ENCODE data around the gene ZNRF4. TPM values are rescaled to one million over a fixed set of nuclear protein-coding genes. Genes with fewer than 3 reads are reported as not detected.

Gene ZNRF4
- total RNA-seq, 4 donors from 2014 or later, result not detected

GRCh38 chr19:5472286-5472685 is 17.1 kb downstream of the ZNRF4 start:
- DNase-seq (ENCODE audit: low spot score in 2 of 2), result no peak
- TF ChIP-seq EP300 (IDR thresholded peaks at IDR 0.05), result no peak
- TF ChIP-seq, protein P1, sequence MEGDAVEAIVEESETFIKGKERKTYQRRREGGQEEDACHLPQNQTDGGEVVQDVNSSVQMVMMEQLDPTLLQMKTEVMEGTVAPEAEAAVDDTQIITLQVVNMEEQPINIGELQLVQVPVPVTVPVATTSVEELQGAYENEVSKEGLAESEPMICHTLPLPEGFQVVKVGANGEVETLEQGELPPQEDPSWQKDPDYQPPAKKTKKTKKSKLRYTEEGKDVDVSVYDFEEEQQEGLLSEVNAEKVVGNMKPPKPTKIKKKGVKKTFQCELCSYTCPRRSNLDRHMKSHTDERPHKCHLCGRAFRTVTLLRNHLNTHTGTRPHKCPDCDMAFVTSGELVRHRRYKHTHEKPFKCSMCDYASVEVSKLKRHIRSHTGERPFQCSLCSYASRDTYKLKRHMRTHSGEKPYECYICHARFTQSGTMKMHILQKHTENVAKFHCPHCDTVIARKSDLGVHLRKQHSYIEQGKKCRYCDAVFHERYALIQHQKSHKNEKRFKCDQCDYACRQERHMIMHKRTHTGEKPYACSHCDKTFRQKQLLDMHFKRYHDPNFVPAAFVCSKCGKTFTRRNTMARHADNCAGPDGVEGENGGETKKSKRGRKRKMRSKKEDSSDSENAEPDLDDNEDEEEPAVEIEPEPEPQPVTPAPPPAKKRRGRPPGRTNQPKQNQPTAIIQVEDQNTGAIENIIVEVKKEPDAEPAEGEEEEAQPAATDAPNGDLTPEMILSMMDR (IDR thresholded peaks at IDR 0.05), result no peak
- TF ChIP-seq POLR2A (IDR thresholded peaks at IDR 0.05), result no peak
- Histone ChIP-seq H3K27ac (no peak overlapping the region), H3K27me3 (peaks cover 0 to 5% of the 10 kb centered on the region in 2 donors), H3K36me3 (no peaks in the 10 kb centered on the region), H3K4me1 (no peaks in the 10 kb centered on the region), H3K9me3 (no peaks in the 10 kb centered on the region), H3K4me3 (no peak overlapping the region)
- 75 to 79% methylated on average over 16 of the region's 16 CpGs for WGBS, 2 donors

- TF ChIP-seq, protein P1 (IDR thresholded peaks at IDR 0.05), result no peak
- TF ChIP-seq POLR2A (IDR thresholded peaks at IDR 0.05) (no peak), EP300 (IDR thresholded peaks at IDR 0.05) (no peak)
- Histone ChIP-seq H3K36me3 (no peaks in the 10 kb centered on the region), H3K4me1 (no peaks in the 10 kb centered on the region), H3K9me3 (no peaks in the 10 kb centered on the region), H3K4me3 (no peak overlapping the region), H3K27ac (no peak overlapping the region), H3K27me3 (peaks cover 0 to 18% of the 10 kb centered on the region in 2 donors)
- no peak for DNase-seq (ENCODE audit: low spot score in 2 of 2)
- WGBS, 2 donors, result 86 to 93% methylated on average over 5 of the region's 5 CpGs
Measured at GRCh38 chr19:5473646-5474045, 18.4 kb downstream of the ZNRF4 start.

DNA sequence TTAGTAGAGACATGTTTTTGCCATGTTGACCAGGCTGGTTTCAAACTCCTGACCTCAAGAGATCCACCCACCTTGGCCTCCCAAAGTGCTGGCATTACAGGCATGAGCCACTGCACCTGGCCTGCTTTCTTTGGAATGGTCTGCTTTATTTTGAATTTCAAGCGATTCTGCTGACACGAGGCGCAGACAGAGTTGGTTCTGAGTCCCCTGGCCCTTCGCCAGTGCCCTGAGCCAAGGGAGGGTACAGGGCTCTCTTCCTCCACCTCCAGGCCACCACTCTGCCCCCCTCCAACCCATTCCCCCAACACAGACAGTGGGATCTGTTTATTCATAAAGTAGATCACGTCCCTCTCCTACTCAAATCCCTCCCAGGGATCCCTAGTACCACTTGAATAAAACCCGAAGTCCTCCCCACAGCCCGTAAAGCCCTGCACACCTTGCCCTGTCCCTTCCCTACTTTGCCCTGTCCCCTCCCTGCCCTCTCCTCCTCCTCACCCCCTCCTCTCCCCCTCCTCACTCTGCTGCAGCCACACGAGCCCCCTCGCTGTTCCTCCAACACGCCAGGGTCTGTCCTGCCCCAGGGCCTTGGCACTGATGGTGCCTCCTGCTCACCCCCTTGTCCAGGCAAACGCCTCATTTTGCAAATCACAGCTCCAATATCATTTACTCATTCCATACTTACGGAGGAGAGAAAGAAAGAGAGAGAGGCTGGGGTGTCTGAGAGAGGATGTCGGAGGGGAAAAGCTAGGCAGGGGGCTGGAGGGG is 22.4 kb downstream of the ZNRF4 start:
- Histone ChIP-seq H3K4me3 (no peak overlapping the region), H3K4me1 (no peaks in the 10 kb centered on the region), H3K27ac (no peak overlapping the region), H3K9me3 (peaks cover 0 to 13% (median 4%) of the 10 kb centered on the region in 4 donors), H3K27me3 (peaks cover 0 to 50% of the 10 kb centered on the region in 2 donors), H3K36me3 (no peaks in the 10 kb centered on the region)
- 40 to 42% methylated on average over 13 of the region's 13 CpGs for WGBS, 2 donors
- TF ChIP-seq, protein P1 (IDR thresholded peaks at IDR 0.05), result no peak
- TF ChIP-seq POLR2A (IDR thresholded peaks at IDR 0.05) (no peak), EP300 (IDR thresholded peaks at IDR 0.05) (no peak)
- no peak for DNase-seq (ENCODE audit: low spot score in 2 of 2)

DNA sequence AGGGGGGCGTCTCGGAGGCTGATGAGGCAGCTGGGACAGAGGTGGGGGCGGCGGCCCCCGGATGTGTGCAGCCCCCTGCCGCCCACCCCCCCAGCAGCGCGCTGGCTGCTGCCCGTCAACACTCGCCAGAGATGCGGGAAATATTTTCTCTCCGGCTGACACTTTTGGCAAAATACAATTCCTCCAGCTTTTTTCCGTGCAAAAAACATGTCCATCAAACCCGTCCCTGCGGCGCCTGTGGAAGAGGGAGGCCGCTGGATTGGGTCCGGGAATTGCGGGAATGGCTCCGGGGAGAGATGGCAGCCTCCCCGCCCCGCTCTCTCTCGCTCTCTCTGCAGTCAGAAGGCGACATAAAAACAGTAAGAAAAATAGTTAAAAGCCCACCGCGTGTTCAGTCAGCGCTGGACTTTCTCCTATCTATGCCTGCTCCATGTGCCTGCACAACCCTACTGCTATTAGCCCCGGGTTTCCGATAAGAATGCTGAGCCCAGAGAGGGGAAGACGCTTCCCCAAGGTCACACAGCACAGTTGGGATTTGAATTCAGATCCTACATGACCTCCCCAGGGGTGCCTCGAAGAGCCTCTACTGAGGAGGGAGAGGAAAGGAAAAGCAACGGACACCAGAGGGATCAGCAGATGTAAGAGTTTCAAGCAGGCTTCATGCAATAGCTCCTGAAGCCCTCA is 23.2 kb downstream of the ZNRF4 start:
- no peak overlapping the region for H3K4me3 ChIP-seq
- H3K27me3 ChIP-seq, result peaks cover 0 to 53% of the 10 kb centered on the region in 2 donors
- no peak overlapping the region for H3K27ac ChIP-seq
- WGBS, 2 donors, result 25 to 26% methylated on average over 31 of the region's 32 CpGs
- H3K9me3 ChIP-seq, result peaks cover 0 to 17% (median 4%) of the 10 kb centered on the region in 4 donors
- H3K36me3 ChIP-seq, result no peaks in the 10 kb centered on the region
- no peak for DNase-seq (ENCODE audit: low spot score in 2 of 2)
- no peak for TF ChIP-seq POLR2A (IDR thresholded peaks at IDR 0.05)
- no peak for TF ChIP-seq EP300 (IDR thresholded peaks at IDR 0.05)
- TF ChIP-seq, protein P1 (IDR thresholded peaks at IDR 0.05), result no peak
- no peaks in the 10 kb centered on the region for H3K4me1 ChIP-seq
